ENCODE results near the gene SPON2.
A peak's percentile ranks its signal among the peaks of the same experiment; 100 is the strongest.

Gene SPON2

GRCh38 chr4:1172228-1172851, at the start of gene SPON2:
Gene SPON2 (minus strand): TSS chr4:1172583.
- DNase-seq (ENCODE audit: low read depth in 2 of 3, low spot score in 1 of 3), result no peak

DNA sequence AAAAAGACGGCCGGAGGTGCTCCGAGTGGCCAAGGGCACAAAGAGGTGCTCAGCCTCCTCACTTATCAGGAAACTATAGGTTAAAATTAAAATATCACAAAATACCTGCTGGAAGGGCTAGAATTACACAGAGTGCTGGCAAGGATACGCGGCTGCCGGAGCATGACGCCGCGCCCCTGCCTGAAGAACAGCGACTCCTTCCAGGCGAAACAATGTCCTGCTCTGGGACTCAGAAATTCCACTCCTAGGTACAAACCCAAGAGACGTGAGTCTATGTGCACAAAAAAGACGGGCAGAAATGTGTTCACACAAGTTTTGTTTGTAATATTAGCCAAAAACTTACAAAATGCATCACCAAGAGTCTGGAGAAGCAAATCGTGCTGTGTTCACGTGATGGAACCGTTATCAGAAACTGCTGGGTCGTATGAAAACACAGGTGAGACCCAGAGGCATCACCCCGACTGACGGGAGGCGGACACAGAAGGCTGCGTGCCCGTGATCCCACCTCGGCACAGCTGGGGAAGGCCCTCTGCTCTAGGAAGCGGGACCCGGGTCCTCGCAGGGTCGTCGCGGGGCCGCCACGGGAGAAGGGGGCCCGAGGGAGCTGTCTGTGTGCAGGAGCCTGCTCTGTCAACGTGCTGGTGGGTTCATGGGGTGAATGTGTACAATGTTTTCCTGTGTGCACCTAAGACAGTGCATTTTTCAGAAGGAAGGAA, 48.9 kb upstream of the SPON2 start:
- DNase-seq (ENCODE audit: low read depth in 2 of 3, low spot score in 1 of 3), result no peak

DNA sequence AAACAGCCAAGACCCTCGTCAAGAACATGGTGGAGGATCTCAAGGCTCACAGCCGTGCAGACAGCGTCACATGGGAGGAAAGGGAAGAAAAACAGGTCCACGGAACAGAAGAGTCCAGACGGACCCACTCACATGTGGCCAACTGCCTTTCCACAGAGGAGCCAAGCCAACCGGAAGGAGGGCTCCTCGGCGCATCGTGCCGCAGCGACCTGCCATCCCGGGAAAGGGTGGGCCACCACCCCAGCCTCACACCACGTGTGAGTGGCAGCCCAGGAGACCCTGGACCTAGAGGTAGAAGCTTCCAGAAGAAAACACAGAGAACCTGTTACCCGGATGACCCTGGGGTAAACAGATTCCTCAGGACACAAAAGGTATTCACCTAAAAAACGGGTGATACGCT, 48.2 kb upstream of the SPON2 start:
- no peak for DNase-seq (ENCODE audit: low read depth in 2 of 3, low spot score in 1 of 3)

GRCh38 chr4:1219566-1219950, 47.2 kb upstream of the SPON2 start:
- DNase-seq (ENCODE audit: low read depth in 2 of 3, low spot score in 1 of 3), result no peak

GRCh38 chr4:1218634-1219565, 46.5 kb upstream of the SPON2 start:
- no peak for DNase-seq (ENCODE audit: low read depth in 2 of 3, low spot score in 1 of 3)

DNA sequence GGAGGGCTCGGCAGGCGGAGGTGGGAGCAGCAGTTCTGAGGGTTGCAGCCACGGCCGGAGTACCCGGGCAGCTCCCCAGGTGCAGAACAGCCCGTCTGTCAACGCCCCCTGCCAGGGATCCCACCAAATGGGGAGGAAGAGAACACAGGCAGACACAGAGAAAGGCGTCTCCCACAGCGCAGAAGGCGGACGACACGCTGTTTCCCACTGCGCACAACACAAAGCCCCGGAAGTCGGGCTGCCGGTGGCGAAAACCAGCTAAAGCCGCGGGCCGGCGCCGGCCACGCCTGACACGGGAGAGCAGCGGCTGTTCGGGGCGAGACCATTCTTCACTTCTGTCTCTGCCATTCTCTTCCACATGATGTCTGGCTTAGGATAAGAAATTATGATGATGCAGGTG, 45.0 kb upstream of the SPON2 start:
- DNase-seq (ENCODE audit: low read depth in 2 of 3, low spot score in 1 of 3), result no peak

DNA sequence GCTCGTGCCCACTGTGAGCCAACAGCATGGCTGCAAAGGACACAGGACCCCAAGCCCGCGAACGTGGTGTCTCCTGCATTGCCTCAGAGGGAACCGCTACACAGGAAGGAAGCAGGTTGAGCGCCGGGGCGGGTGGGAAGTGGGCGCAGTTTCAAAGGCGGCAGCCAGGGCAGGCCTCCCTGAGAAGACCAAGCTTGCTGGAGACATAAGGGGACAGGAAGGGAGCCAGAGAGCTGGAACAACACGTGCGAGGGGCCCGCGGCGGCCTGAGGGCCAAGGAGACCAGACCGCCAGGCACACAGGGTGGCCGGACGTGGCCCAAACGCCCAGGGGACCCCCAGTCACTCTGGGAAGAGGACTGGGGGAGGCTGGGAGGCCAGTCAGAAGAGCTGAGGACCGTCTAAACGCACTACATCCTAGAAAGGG, 44.5 kb upstream of the SPON2 start:
- peak; percentile 47 to 60 (median 58) for DNase-seq (ENCODE audit: low read depth in 2 of 3, low spot score in 1 of 3)

DNA sequence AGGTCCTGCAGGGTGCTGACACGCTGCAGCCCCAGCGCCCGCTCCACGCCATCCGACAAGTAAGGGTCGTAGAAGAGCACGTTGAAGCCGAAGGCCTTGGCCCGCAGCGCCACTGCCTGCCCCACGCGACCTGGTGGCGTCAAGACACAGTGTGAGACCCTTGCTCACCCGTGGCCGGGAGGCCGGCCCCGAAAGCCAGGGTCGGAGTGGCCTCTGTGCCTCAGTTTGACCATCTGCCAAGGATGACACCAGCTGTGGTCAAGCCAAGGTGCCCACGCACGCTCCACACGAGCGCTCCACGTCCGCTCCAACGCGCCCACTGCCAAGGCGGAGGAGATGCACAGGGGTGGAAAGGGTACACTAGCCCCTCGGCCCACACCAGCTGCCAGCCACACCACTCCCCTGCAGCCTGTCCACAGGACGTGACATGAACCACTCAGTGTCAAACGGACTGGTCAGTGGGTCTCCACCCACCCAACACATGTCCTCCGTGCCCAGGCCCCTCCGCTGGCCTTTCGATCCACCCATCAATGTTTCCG, 43.8 kb upstream of the SPON2 start:
- DNase-seq (ENCODE audit: low read depth in 2 of 3, low spot score in 1 of 3), result no peak

DNA sequence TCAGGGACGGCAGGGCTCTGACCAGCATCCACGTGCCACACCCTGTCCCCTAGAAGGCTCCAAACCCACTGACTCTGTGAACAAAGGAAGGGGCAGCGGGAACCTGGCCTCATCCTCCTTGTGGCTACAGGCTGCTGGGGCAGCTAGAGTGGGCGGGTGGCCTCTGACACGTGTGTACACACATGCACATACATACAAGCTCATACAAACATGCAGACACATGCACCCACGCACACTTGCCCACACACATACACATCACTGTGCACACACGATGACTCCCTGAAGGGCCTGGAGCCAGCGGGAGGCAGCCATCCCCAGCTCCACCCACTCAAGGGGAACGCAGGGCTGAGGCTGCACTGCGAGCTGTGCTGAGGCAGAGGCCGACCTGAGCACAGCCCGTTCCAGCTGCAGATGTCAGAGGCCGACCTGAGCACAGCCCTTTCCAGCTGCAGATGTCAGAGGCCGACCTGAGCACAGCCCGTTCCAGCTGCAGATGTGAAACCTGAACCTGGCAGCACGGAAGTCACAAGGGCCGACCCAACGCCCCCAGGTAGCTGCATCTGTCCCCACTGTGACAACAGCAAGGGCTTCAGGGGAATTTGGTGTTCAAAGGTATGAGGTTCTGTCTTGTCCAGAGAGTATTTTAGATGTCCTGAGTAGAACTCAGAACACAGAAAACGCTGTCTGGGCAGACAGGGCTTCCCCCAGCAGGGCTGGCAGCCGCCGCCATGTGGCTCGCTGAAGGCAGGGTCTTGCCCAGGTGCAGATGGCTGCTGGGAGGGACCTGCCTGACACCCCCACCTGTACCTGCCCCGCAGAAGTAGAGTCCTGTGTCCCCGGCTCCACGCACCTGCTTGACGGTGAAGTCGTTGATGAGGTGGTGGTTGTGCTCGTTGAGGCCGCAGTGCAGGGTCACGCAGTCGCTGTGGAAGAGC, 43.0 kb upstream of the SPON2 start:
- DNase-seq (ENCODE audit: low read depth in 2 of 3, low spot score in 1 of 3), result no peak

DNA sequence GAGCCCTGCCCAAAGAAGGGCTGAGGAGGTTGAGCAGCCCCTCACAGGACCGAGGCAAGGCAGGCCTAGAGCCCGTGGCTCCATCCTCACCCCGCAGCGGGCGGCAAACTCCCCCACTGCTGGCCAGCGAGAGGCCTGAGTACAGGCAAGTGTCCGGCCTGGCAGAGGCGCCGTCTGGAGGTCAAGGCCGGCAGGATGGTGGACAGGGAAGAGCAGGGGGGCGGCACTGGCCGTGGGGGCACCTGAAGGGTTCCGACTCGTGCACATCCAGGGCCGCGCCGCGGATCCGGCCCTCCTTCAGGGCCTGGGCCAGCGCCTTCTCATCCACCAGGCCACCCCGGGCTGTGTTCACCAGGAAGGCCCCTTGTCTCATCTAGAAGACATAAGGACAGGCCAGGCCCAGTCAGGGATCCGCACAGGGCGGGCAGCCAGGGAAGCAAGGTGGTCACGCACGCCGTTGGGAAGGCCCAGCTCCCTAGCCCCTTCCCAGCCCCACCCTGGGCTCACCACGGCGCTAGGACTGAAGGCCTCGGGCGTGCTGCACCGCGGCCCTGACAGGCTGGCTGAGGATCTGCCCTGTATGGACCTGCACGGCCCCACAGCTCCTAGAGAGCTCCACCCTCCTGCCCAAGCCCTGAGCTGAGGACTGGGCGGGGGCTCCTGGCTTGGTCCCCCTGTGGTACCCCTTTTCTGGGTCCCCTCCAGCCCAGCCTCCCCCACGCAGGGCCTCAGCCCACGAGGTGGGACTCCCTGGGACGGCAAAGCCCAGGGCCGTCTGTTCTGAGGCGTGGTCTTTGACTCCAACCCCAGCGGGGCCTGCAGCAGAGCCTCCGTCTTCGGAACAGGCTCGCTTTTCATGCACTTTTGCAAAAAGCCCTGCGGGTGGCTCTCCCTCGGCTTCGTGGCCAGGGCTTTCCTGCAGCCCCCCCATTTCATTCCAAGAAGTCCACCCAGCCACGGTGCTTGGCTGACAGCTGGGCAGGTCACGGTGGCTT, 42.0 kb upstream of the SPON2 start:
- no peak for DNase-seq (ENCODE audit: low read depth in 2 of 3, low spot score in 1 of 3)

DNA sequence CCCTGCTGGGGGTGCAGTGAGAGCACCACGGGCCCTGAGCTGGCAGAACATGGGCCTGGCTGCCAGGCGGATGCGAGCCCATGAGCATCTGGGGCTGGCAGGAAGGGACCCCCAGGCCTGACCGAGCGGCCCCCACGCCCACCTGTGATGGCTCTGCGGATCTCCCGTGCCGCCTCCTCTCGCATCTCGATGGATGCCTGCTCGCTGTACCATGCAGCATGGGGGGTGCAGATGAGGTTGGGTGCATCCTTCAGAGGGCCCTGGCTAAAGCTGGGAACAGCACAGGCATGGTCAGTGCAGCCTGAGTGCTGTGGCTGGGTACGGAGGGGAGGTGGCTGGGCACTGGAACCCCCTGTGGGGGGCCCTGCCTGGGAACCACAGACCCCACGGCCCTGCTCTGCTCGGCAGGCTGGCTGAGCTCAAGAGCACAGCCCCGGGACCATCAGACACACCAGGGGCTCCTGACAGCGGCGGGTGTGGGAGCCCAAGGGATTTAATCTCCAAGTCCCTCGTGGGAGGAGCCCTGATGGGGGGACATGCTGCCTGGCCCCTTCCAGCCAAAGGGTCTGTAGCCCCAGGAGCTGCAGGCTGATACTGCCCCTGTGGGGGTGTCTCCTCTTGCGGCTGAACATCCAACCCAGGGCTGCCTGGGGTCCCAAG, 41.1 kb upstream of the SPON2 start:
- DNase-seq (ENCODE audit: low read depth in 2 of 3, low spot score in 1 of 3), result no peak

DNA sequence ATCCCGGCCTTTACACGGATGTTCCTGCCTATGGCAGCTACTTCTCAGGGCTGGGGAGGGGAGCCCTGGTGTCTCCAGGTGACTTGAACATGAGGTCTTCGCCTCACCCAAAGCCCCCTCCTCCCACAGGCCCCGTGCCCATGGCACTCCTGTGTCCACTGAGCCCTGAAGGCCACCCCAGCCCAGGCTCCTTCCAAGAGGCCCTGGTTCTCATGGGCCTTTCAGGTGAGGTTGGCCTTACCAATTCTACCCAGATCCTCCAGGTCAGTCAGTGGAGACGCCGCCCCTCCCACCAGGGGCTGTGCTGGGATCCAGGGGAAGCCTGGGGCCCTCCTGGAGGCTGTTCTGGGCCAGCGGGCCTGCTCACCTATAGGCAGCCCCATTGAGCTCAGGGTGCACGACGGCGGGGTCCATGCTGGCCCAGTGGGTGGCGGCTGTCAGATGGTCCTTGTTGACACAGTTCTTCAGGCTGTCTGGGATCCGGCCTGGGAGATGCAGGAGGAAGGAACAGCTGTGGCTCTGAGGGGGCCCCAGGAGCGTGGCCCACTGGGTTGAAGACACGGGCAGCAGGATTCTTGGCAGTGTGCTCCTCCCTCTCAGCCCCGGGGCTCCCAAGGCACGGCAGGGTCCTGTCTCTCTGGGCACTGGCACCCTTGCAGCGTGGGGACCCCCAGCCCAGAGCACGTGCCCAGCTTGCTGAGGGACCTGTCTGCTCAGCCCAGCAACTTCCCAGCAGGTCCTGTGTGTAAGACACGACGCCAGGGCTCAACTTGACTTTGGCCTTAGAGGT, 40.4 kb upstream of the SPON2 start:
- no peak for DNase-seq (ENCODE audit: low read depth in 2 of 3, low spot score in 1 of 3)

DNA sequence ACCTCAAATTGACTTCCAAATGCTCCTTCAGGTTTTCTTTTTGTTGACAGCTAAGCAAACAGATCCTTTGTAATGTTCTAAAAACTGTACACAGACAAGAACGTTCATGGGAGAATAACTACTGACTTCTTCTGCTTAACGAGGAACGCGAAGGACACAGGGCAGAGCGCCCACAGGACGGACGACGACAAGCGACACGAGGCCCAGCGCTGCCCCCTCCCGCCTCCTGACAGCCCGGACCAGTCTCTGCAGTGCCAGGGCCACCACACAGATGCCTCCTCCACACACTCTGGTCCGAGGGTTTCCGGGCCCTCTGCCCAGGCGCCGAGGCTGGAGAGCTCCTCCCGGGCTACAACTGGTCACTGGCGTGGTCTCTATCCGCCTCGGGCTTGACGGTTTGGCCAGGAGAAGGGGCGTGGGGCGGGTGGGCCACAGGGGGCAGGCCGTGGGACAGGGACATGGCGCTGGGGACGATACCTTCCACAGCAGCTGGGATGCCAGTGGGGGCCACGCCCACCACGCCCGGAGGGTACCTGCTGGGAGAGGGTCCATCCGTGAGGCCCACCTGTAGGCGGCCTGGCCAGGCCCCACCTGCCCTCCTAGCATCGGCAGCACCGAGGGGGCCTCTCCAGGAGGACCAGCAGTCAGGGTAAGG, 39.6 kb upstream of the SPON2 start:
- no peak for DNase-seq (ENCODE audit: low read depth in 2 of 3, low spot score in 1 of 3)

GRCh38 chr4:1211371-1211770, 39.0 kb upstream of the SPON2 start:
- no peak for DNase-seq (ENCODE audit: low read depth in 2 of 3, low spot score in 1 of 3)

DNA sequence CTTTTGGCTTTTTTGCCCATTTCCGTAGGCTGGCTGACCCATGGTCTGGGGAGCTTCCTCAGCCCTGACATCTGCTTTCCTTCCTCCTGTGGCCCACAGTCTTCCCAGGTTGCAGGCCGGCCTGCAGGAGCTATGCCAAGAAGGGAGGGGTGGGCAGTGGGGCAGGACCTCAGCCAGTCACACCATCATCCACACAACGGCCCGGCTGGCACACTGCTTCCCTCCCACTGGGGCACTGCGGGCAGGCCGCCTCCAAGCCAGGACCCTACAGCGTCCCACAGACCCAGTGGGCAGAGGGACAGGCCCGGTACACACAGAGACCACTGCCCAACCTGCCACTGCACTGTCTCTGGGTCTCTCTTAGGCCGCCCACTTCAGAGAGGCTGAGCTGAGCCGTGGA, 38.6 kb upstream of the SPON2 start:
- DNase-seq (ENCODE audit: low read depth in 2 of 3, low spot score in 1 of 3), result no peak

DNA sequence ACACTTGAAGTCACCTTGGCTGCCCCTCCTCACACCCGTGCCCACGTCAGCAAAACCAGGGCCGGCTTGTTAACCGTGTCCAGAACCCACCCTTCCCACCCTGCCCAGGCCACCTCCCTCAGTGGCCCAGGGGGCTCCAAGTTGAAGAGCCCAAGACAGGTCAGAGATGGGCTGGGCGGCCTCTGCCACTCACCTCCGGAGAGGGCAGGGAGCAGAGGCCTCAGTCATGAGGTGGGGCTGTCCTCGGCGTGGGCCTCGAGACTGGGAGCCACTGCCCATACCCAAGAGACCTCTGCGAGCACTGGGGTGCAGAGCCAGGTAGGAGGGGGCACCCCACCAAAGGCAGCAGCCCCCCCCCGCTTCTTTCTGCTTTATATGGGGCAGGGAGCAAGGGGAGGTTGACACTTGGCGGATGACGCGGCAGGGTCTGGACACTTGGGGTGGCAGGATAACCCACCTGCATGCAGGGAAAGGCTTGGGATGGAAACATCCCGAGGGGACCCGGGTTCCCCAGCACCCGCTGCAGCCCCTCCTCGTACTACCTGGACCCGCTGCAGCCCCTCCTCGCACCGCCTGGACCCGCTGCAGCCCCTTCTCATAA, 38.0 kb upstream of the SPON2 start:
- no peak for DNase-seq (ENCODE audit: low read depth in 2 of 3, low spot score in 1 of 3)

DNA sequence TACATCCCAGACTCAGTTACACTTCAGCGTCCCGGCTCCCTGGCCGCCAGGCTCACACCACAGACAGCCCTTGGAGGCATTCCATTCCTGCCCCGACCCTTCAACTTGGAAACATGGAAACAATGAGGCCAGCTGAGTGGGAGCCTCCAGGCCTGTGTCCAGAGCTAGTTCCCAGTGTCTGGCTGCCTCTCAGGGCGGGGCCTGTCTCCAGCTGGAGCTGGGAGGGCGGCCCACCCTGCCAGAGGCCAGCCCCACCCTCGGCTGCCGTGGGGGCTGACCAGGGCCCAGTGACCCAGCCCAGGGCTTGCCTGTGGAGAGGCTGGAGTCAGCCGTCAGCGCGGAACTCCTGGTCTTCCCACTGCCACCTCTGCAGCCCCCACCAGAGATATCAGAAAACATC, 37.4 kb upstream of the SPON2 start:
- no peak for DNase-seq (ENCODE audit: low read depth in 2 of 3, low spot score in 1 of 3)

Data from stimulated activated CD4-positive, alpha-beta T cell treated with anti-CD3 and anti-CD28 coated beads, Interleukin-12 subunit alpha, Interleukin-12 subunit beta, amount 100 ng/mL, for 48 hours (primary cell).